Stimulated activated CD8-positive, alpha-beta memory T cell treated with anti-CD3 and anti-CD28 coated beads, Interleukin-4, amount 100 ng/mL, for 4 hours (primary cell): ENCODE measurements around the gene RPS2.
A peak's percentile ranks its signal among the peaks of the same experiment; 100 is the strongest.
"Not testable (repeated sequence)": the region's sequence is repeated elsewhere in the genome, so short reads cannot be mapped to it uniquely, and the experiment has no call there.

Experiments used
- DNase-seq, 2 donors: peaks; one replicate each; pipeline ENCODE4 v3.0.0-alpha.2; 2020; ENCODE audit warnings: low read depth in 2 of 2, low spot score in 1 of 2

The RPS2 gene

DNA sequence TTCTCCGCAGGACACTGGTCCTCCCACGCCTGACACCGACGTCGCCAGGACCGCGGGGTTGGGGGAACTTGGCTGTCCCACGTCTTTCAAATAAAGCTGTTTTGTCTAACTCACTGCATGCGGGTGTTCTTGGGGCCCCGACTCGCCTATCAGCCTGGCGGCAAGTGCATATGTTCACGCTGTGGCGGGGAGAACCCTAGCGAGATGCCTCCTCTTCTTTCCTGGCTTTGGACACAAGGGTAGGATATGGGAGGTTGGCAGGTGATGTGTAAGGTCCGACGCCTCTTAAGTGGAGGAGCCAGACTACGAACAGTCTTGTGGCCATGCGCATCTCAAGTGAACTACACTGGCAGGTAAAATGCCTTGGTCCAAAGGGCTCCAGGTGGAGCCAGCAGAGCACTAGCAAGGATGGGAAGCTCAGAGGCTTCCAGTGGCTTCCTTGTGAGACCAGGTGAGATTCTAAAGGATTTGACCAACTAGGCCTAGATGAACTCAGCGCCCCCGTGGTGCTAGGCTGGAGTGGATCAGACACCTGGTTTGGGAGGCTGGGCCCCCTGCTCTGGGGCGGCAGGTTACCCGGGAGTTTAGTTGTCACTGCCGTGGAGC, 873 bp upstream of the RPS2 start:
- DNase-seq, result no peak

DNA sequence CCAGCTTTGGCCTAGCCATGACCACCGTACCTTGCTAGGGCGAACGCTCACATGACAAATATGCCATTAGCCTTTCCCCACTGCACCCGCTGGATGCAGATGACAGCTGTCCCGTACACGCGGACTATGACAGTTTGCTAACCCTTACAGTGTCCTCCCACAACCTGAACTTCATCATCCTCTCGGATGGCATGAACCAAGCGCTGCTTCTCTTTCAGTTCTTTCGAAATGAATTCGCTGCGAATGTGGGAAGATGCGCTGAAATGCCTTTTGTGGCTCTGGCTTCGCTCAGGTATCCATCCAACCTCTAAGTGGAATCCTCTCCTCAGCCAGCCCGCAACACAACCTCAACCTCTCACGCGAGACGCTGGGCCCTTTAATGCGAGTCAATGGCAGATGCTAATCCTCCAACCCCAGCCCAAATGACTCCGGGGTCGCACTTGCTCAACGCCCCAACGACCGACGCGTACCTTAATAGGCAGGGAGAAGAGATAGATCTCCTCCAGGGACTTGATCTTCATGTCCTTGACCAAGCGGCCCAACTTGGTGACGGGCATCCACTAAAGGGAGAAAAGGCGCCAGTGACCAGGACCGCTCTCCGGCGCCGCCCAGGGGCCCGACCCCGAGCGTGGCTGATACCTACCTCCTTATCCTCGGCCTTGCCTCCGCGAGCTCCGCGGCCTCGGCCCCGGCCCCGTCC, 670 bp downstream of the RPS2 start:
- no peak for DNase-seq

DNA sequence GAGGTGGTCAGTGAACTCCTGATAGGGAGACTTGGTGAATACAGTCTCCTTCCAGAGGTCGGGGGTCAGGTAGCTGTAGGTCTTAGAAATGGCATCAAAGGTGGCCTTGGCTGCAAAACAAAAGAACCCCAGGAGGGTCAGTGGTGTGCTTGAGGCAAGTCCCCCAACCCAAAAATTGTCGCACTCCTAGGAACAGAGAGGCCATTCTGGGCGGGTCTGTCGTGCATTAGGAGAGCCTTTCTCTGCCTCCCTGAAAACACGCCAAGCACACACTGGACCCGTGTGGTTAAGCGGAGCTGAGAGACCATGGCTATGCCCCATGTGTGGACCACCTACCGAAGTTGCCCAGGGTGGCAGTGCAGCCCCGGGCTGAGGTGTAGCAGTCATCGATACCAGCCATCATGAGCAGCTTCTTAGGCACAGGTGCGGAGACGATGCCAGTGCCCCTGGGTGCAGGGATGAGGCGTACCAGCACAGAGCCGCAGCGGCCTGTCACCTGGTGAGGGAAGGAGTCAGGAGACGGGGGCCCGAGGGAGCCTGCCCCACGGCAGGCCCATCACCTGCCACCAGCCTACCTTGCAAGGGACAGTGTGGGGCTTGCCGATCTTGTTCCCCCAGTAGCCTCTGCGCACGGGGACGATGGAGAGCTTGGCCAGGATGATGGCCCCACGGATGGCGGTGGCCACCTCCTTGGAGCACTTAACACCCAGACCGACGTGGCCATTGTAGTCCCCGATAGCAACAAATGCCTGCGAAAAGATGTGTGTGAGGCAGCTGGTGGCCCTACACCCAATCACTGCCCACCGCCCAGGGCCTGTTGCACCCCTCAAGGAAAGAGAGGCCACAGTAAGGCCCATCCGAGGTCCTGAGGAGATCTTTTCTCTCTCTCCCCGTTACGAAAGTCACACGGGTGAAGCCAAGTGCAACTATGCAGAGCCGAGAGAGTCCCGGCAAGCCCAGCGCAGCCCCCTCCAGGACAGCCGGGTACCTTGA, 2.2 kb downstream of the RPS2 start:
- not testable (repeated sequence) for DNase-seq

DNA sequence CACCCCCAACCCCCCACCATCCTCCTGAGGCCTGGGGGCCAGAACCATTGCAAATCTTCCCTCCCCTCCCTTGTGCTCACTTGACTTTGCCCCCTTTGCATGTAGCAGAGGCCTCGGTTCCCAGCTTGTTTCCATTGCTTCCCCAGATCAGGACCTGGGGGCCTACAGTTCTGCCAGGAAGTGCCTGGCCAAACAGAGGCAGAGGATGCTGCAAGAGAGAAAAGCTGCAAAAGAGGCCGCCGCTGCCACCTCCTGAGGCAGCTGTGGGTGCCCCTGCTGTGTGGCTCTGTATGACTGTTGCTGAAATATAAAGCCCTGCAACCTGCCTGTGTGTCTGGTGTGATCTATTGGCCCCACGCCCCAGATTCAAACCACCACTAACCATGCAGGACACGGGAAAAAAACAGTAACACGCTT, 3.0 kb downstream of the RPS2 start:
- DNase-seq, result no peak

DNA sequence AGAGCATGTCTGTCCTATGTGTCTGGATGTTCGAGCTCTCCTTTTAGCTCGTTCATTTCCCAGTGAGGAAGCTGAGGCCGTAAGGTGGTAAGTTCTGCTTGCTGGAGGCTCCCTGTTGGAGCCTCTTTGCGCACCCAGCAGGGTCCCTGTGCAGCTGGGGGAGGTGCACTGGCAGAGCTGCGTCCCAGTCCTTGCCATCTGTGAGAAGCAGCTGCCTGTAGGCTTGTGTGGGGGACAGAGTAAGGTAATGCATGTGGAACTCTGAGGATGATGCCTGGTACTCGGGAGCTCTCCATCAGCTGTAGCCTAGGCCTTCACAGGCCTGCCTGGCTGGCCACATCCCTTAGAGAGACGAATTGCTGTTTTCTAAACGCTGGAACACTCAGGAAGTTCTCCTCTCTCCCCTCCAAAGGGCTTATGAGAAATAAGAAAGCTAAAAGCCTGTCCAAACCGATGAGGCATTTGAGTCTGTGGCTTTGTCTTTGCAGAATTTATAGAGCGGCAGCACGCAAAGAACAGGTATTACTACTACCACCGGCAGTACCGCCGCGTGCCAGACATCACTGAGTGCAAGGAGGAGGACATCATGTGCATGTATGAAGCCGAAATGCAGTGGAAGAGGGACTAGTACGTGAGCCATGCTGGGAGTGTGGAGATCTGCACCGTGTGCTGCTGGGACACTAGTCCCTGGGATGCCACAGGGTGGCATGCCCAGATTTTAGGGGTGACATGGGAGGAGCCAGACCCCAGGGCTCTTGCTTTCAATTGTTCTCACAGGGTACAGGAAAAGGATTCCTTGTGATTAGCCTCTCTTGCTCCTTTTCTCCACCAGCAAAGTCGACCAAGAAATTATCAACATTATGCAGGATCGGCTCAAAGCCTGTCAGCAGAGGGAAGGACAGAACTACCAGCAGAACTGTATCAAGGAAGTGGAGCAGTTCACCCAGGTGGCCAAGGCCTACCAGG, 3.7 kb downstream of the RPS2 start:
- DNase-seq, result no peak

DNA sequence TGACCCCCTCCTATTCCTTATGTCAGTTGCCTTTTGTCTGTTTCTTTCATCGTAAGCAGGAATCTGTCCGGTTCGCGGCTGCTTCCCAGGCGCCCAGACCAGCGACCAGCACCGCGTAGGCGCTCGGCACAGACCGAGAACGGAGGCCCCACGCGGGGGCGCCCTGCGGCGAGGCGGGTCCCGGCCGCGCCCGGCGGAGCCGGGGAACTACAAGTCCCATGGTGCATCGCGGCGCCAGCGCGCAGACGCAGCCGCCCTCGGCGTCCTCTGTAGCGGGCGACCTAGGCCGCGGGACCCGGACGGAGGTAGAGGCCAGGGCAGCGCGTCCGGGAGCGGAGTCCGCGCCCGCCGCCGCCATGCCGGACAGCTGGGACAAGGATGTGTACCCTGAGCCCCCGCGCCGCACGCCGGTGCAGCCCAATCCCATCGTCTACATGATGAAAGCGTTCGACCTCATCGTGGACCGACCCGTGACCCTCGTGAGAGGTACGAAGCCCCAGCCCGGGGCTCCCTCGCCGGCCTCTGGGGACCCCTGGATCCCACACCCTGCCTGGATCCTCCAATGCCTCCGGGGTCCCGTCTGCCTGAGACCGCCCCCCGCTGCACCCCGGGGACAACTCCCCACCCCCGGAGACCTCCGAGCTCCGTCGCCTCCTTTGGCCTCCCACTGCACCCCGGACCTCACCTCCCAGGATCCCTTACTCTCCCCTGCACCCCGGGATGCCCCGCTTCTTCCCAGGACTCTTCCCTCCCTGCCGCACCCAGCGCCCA, 5.2 kb downstream of the RPS2 start, which contains the start of gene NDUFB10:
Gene NDUFB10, plus strand, starts transcription at position 270 of the 771 bp plus-strand sequence. Its CDS starts 87 bp downstream, at position 357.
- peak; percentile 71 to 78 for DNase-seq

DNA sequence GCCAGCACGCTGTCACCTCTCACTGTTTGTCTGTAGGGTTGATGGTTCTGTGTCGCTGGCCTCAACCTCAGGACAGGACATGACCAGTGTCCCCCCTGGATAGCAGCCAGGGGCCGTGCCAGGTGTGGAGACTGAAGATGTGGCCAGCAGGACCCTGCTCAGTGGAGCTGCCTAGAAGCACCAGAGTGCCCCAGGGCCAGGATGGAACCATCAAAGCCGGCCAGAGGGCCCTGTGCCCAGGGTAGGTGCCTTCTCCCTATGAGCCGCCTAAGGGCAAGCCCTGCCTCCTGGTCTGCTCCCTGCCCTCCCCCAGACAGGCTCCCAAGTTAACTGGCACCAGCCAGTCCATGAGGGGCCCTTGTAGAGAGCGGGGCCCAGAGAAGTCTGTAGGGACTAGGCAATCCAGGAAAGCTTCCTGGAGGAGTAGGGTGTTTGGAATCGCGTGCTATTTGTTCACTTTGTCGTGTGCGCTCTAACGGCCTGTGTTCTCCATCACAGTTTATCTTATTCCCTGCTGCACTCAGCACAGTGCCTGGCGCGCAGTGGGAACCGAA, 5.8 kb downstream of the RPS2 start:
- DNase-seq, result no peak

DNA sequence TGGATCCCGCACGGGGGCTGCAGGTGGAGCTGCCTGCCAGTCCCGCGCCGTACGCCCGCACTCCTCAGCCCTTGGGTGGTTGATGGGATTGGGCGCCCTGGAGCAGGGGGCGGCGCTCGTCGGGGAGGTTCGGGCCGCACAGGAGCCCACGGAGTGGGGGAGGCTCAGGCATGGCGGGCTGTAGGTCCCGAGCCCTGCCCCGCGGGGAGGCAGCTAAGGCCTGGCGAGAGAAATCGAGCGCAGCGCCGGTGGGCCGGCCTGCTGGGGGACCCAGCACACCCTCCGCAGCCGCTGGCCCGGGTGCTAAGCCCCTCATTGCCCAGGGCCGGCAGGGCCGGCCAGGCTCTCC, 6.5 kb downstream of the RPS2 start:
- DNase-seq, result not testable (repeated sequence)

DNA sequence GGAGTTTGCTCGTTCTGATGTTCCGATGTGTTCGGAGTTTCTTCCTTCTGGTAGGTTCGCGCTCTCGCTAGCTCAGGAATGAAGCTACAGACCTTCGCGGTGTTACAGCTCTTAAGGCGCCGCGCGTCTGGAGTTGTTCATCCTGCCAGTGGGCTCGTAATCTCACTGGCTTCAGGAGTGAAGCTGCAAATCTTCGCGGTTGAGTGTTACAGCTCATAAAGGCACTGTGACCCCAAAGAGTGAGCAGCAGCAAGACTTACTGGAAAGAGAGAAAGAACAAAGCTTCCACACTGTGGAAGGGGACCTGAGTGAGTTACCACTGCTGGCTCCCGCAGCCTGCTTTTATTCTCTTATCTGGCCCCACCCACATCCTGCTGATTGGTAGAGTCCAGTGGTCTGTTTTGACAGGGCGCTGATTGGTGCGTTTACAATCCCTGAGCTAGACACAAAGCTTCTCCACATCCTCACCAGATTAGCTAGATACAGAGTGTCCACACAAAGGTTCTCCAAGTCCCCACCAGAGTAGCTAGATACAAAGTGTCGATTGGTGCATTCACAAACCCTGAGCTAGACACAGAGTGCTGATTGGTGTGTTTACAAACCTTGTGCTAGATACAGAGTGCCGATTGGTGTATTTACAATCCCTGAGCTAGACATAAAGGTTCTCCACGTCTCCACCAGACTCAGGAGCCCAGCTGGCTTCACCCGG, 7.0 kb downstream of the RPS2 start:
- DNase-seq, result not testable (repeated sequence)

DNA sequence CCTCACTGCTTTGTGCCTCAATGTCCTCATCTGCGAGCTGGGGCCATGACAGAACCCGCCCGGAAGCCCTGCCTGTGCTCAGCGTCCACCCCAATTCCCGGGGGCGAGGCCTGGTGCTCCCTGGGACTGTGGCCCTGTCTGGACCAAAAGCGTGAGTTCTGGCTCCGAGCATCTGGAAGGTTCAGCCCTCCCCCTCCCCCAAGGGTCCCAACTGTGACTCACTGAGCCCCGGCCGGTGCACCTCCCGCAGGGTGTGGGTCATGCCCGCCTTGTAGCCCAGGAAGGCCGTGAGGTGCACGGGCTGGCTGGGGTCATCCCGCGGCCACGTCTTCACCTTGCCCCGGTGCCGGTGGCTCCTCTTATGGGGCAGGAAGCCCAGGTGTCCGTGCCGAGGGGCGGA, 10.9 kb downstream of the RPS2 start:
- DNase-seq, result no peak

DNA sequence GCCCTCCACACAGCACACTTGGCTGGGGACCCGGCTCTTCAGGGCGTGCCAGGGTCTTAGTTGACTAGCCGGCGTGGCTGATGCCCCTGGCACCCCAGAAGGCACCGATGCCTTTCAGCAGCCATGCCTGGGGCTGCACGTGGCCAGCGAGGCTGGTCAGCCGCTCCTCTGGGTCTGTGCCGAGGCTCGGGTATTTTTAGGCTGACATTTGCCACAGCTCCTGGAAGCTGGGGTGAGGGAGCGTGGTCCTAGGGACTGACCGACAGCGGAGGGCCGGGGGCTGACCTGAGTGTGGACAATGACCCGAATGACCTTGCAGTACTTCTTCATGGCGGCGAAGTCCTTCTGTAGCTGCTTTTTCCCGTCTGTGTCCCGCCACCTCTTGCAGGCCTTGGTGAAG, 14.1 kb downstream of the RPS2 start:
- no peak for DNase-seq

DNA sequence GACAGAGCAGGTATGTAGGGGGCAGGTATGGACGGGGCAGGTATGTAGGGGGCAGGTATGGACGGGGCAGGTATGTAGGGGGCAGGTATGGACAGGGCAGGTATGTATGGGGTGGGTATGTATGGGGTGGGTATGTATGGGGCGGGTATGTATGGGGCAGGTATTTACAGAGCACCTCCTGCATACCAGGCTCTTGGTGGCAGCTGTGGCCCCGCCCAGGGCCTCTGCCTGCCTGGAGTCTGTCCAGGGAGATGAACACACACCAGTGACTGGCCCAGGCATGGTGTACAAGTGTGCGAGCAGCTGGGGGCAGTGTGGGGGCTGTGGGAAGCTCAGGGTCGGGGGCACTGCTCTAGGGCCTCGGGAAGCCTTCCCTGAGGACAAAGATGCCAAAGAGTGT, 14.6 kb downstream of the RPS2 start:
- DNase-seq, result no peak

DNA sequence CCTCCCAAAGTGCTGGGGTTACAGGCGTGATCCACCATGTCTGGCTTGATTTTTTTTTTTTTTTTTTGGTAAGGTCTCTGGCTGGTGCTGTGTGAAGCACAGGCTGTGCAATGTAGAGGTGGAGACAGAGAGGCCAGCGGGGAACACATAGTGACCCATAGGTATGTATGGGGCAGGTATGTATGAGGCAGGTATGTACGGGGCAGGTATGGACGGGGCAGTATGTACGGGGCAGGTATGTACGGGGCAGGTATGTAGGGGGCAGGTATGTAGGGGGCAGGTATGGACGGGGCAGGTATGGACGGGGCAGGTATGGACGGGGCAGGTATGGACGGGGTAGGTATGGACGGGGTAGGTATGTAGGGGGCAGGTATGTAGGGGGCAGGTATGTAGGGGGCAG, 15.1 kb downstream of the RPS2 start:
- DNase-seq, result no peak

DNA sequence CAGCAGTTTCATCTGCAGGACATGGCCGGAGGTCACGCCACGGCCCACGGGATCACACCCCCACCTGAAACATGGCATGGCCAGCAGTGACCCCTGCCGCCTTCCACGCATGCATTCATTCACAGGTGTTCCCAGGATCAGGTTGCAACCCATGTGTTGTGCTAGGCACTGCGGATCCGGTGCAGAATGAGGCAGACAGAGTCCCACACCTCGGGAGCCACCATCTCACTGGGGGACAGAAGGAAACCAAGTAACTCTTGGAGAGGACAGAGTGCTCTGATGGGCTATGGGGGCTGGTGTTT, 17.3 kb downstream of the RPS2 start:
- no peak for DNase-seq

DNA sequence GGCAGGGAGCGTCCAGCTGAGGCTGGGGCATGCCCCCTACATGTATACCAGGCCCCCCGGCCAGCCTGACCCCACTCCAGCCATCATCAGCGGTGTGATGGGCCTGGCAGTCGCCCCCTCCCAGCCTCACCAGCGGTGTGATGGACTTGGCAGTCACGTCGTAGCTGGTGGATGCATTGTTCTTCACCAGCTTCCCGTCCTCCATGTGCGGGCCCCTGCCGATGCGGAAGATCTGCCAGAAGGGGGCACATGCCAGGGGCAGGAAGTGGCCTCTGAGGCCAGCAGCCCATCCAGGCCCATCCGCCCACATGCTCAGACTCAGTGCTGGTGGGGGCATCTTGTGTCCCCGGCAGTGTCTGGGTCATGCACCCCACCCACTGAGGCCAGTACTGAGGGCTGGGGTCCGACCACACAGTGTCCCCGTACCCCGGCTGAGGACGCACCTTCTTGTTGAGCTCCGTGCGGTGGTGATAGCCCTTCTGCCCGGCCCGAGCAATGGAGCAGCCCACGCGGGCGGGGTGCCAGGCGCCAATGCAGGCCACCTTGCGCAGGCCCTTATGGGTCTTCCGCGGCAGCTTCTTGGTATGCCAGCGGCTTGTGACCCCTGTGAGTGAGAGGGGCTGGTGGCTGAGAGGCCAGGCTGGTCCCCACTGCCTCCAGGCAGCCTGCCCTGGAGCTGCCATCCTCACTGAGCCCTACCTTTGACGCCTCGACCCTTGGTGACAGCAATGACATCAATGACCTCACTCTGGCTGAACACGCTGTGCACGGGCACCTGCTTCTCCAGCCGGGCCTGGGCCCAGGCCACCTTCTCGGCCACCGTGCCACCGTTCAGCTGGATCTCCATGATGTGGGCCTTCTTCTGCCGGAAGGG, 17.9 kb downstream of the RPS2 start:
- DNase-seq, result no peak

DNA sequence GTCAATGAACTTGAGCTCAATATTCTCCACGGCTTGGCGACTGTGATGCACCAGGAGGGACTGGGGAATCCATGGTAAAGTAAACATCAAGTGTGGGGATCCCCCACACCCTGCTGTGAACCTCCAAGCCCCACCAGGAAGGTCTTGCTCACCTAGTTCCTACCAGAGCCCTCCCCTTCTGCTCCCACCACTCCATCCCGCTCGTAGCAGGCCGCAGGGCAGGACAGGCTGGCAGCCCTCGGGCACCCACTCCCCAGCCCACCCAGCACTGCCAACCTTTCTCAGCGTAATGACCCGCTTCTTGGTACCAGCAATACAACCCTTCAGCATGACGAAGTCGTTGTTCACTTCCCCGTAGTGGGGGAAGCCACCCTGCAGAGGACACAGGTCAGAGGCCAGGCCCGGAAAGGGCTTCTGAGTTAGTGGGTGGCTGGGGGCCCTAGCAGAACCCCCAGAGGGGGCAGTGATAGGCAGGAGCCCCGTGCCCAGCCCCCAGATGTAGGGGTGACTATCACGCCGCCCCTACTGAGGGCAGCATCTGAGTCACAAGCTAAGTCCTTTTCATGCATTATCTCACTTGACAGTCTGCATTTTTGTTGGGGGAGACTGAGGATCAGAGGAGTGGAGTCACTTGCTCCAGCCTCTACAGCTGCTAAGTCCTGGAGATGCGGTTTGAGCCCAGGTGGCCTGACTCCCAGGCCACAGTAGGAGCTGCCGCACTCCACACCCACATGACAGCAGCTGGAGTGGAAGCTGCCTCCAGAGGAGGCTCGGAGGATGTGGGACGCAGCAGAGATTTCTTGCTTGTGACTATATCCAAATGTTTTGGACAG, 18.9 kb downstream of the RPS2 start:
- DNase-seq, result no peak

DNA sequence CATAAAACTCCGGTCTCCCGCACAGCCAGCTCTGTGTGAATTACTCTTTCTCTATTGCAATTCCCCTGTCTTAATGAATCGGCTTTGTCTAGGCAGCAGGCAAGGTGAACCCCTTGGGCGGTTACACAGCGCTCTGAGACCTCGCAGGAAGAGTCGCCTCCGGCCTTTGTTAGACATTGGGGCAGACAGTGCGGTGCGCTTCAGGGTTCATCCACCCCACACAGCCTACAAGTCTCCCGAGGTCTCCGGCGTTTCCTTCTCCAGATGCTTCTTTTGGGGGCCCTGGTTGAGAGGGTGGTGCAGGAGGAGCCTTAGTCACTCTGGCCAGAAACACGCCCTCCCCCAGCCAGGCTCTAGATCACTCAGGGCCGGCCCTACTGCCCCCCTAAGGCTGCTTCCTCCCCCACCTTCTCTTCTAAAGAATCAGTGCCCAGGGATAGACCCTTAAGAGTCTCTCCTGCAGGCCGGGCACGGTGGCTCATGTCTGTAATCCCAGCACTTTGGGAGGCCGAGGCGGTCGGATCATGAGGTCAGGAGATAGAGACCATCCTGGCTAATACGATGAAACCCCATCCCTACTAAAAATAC, 19.9 kb downstream of the RPS2 start:
- no peak for DNase-seq
